GM12875 (cell line): Measurements from ENCODE around the gene DUSP3.

ENCODE experiments used
- H3K4me3 ChIP-seq: one replicate; pipeline ENCODE4 v1.5.1; 2011; ENCODE audit warnings: low read depth, low read length, control low read depth
- CTCF ChIP-seq: IDR thresholded peaks from 2 replicates; pipeline ENCODE4 v1.5.1; 2011; ENCODE audit warnings: low read depth, mild to moderate bottlenecking, control low read depth, inconsistent platforms, low read length, moderate library complexity, borderline replicate concordance; ENCODE audit not compliant: insufficient read depth

DUSP3 gene

DNA sequence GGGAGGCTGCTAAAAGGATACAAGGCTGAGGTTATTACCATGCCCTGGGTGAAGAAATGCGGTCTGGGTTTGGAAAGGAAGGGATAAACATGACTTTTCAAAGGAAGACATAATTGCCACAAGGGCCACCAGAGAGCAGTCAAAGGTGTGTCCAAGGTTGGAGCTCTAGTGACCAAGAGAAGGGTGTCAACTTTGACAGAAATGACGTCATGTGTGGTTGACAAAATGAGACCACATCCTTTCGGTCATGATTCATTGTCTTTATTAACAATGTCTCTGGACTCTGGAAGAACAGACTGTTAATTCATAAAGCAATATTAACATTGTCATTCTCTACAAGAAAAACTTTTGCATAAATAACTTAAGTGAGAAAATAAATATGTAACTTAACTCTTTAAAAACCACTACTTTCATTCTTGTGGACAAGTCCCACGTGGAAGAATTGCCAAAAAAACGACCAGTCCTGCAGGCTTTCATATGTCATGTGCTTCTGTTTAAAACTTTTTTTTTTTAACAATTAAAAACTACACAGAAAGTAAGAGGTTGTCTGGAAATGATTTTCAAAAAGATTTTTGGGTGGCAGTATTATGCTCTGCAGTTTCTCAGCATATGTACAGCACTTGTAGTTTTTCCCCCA, 25.2 kb downstream of the DUSP3 start:
- no peak overlapping the region for H3K4me3 ChIP-seq
- no peak for TF ChIP-seq CTCF

DNA sequence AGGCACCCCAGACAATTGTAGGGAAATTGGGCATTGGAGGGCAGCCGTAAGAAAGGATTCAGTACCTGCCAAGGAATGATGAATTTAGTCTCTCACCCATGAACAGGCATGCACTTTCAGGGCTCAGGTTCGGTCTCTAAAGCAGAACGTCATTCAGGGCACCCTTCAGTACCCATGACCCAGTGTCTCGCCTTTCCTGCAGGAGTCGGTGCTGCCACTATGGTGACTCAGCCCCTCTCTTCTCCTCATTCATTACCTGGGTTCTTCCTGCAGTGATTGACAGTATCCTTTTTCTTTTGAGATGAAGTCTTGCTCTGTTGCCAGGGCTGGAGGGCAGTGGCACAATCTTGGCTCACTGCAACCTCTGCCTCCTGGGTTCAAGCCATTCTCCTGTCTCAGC, 28.6 kb downstream of the DUSP3 start:
- no peak for TF ChIP-seq CTCF

GRCh38 chr17:43745541-43745940, 33.2 kb downstream of the DUSP3 start:
- no peak overlapping the region for H3K4me3 ChIP-seq
- no peak for TF ChIP-seq CTCF

More for the DNA sequence above, 28.6 kb downstream of the DUSP3 start:
- no peak overlapping the region for H3K4me3 ChIP-seq

- no peak overlapping the region for H3K4me3 ChIP-seq
- no peak for TF ChIP-seq CTCF
Measured at GRCh38 chr17:43741636-43742035, 37.1 kb downstream of the DUSP3 start.

DNA sequence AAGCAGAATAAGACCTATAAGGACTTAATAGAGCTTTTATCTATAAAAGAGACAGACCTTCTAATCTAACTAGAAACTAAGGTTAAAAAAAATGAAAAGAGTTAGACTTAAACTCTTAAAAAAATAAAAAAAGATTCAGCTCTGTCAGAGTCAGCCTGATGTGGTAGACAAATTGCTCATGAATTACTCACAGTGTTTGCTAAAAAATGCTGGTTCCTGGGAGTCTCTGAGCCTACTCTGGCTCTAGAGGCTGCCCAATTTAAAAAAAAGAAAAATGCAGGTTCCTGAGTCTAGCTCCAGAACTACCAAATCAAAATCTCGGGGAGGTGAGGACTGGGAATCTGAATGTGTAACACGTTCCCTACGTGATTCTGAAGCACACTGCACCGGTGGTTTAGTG, 38.2 kb downstream of the DUSP3 start:
- no peak overlapping the region for H3K4me3 ChIP-seq
- no peak for TF ChIP-seq CTCF

GRCh38 chr17:43737722-43738121, 41.1 kb downstream of the DUSP3 start:
- no peak overlapping the region for H3K4me3 ChIP-seq
- TF ChIP-seq CTCF = no peak

DNA sequence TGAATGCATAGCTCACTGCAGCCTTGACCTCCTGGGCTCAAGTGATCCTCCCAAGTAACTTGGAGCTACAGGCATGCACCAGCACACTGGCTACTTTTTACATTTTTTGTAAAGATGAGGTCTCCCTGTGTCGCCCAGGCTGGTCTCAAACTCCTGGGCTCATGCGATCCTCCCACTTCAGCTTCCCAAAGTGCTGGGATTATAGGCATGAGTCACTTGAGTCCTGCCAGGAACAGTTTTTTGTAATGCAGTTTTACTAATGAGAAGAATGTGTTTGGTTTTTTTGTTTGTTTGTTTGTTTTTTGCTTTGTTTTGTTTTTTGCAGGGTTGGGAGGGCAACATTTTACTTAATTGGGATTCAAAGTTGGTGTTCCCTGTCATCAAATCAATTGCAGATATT, 42.4 kb downstream of the DUSP3 start:
- TF ChIP-seq CTCF = no peak
- H3K4me3 ChIP-seq = no peak overlapping the region
